GM12864 (cell line): ENCODE measurements around the gene PCNT.
A peak's percentile ranks its signal among the peaks of the same experiment; 100 is the strongest.

Experiments used
- DNase-seq: peaks from one replicate; pipeline ENCODE4 v3.0.0-alpha.2; 2011; ENCODE audit warnings: low read depth
- H3K4me3 ChIP-seq: 2 replicates; pipeline ENCODE4 v1.5.1; 2011; ENCODE audit warnings: mild to moderate bottlenecking, low read depth, low read length, control low read depth
- TF ChIP-seq, protein P1 (sequence below): IDR thresholded peaks from 2 replicates; pipeline ENCODE4 v1.5.1; 2011; ENCODE audit warnings: low read depth, mild to moderate bottlenecking, moderate library complexity, low read length, control low read depth, inconsistent platforms; ENCODE audit errors: missing control alignments

The PCNT gene, protein sequence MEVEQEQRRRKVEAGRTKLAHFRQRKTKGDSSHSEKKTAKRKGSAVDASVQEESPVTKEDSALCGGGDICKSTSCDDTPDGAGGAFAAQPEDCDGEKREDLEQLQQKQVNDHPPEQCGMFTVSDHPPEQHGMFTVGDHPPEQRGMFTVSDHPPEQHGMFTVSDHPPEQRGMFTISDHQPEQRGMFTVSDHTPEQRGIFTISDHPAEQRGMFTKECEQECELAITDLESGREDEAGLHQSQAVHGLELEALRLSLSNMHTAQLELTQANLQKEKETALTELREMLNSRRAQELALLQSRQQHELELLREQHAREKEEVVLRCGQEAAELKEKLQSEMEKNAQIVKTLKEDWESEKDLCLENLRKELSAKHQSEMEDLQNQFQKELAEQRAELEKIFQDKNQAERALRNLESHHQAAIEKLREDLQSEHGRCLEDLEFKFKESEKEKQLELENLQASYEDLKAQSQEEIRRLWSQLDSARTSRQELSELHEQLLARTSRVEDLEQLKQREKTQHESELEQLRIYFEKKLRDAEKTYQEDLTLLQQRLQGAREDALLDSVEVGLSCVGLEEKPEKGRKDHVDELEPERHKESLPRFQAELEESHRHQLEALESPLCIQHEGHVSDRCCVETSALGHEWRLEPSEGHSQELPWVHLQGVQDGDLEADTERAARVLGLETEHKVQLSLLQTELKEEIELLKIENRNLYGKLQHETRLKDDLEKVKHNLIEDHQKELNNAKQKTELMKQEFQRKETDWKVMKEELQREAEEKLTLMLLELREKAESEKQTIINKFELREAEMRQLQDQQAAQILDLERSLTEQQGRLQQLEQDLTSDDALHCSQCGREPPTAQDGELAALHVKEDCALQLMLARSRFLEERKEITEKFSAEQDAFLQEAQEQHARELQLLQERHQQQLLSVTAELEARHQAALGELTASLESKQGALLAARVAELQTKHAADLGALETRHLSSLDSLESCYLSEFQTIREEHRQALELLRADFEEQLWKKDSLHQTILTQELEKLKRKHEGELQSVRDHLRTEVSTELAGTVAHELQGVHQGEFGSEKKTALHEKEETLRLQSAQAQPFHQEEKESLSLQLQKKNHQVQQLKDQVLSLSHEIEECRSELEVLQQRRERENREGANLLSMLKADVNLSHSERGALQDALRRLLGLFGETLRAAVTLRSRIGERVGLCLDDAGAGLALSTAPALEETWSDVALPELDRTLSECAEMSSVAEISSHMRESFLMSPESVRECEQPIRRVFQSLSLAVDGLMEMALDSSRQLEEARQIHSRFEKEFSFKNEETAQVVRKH (N-terminal part only)

DNA sequence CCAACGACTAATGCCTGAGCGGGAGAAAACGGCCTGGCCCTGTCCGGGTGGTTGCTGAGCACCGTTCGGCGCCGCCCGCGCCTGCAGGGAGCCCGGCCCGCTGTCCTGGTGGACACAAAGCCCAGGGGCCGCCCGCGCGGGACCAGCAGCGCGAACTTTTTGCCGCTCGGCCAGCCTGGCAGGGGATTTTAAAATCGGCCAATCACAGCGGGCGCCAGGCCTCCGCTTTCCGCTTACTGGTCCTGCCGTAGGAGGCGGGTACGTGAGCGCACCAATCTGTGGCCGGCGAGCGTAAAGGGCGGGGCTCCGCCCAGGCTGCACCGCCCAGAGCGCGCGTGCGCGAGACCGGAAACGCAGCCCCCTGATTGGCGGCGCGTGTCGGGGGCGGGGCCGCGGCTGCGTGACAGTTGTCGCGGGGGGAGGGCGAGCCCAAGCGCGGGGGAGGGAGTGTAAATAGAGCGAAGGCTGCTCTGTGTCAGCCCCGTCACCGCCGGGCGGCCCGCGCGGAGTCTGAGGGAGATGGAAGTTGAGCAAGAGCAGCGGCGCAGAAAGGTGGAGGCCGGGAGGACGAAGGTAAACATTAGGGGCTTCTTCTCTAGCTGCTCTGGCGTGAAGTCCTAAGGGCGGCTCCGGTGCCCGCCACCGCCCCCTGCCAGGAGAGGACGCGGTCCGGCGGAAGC, at the start of gene PCNT, which contains the start of gene C21orf58:
Gene PCNT, plus strand, starts transcription at position 447 of the 680 bp plus-strand sequence. Its CDS starts 73 bp downstream, at position 520.
Gene C21orf58, minus strand, starts transcription at position 161 of the 680 bp plus-strand sequence. CDS start 1,132 bp downstream, outside the sequence.
- peak; percentile 90 for DNase-seq
- peak within 1 kb of the TSS; percentile 100 for H3K4me3 ChIP-seq
- TF ChIP-seq, protein P1, sequence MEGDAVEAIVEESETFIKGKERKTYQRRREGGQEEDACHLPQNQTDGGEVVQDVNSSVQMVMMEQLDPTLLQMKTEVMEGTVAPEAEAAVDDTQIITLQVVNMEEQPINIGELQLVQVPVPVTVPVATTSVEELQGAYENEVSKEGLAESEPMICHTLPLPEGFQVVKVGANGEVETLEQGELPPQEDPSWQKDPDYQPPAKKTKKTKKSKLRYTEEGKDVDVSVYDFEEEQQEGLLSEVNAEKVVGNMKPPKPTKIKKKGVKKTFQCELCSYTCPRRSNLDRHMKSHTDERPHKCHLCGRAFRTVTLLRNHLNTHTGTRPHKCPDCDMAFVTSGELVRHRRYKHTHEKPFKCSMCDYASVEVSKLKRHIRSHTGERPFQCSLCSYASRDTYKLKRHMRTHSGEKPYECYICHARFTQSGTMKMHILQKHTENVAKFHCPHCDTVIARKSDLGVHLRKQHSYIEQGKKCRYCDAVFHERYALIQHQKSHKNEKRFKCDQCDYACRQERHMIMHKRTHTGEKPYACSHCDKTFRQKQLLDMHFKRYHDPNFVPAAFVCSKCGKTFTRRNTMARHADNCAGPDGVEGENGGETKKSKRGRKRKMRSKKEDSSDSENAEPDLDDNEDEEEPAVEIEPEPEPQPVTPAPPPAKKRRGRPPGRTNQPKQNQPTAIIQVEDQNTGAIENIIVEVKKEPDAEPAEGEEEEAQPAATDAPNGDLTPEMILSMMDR: no peak

DNA sequence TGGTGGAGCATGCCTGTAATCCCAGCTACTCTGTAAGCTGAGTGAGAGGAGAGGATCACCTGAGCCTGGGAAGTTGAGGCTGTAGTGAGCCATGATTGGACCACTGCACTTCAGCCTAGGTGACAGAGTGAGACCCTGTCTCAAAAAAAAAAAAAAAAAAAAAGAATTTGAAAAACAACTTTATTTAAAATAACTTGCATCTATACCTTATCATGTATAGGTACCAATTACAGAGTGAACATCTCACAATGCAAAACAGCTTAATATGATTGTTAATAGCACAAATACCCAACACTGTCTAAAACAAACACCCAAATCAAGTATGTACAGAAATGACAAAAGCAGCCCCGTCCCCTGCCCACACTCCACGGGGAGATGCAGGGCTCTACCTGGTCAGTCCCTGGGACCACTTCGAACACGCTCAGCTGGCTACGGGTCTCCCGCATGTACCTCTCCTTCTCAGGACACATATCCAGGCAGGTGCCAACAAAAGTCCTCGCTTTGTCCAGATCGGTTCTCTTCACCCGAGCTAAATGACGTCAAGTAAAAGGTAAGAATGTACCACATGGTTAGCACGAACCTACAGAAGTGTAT, 49.1 kb upstream of the PCNT start:
- no peak for DNase-seq
- TF ChIP-seq, protein P1: no peak
- H3K4me3 ChIP-seq: no peak overlapping the region

DNA sequence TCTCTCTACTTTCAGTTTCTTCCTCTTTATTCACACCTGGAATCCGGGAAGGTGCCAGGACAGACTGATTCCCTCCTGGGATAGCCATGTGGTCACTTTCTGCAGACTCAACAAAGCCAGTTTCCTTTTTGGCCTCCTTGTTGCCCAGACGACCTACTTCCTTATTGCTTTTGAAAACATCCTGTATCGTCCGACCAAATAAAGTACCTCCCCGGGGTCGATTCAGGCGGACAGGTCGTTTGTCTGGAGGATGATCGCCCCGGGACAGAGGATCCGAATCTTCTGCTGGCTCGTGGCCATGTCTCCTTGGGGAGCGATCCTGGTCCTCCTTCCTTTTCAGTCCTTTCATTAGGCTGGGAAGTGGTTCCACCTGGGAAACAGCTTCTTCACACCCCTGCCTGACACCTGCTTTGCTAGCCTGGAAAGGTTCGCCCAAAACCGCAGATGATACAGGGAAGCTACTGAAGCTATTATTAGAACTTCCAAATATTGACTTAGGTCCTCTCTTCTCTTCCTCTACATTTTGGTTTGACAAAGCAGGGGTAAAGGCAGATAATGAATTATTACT, 39.8 kb upstream of the PCNT start:
- DNase-seq: no peak
- H3K4me3 ChIP-seq: peak overlapping the region; percentile 34
- TF ChIP-seq, protein P1: no peak

DNA sequence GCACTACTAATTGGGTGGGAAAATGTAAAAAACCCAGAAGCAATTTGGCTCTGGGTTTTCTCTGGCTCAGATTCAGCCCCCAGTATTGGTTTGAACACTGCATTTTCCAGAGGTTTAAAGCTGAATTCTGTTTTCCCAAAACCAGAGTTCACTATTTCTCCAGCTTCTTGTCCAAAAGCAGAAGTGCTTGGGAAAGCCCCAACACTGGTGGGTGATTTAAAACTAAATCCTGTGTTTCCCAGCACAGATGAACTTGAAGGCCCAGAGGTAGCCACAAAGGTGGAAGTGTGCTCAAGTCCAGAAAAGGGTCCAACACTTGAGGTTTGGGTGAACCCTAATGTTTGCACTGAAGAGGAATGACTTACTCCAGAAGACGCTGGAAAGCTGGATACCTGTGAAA, 39.2 kb upstream of the PCNT start:
- peak overlapping the region; percentile 93 for H3K4me3 ChIP-seq
- TF ChIP-seq, protein P1: no peak
- DNase-seq: no peak

DNA sequence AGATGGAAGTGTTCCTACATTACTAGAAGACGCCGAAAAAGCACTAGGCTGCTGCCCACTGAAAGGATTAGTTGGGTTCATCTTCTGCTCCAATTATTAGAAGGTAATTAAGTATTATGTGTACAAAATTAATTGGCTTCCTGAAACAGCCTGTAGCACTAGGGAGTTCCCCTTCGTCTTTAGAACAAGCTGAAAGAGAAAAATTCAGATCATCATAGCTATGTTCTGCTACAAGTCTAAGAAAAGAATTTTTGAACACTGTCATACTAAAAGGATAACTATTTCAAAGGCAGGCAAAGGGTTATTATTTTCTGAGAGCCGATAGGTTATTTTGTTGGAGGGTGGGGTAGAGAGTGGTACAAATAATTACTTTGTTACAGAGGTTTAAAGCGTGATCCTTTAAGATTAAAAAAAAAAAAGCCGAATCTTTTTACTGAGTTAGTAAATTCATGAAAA, 38.7 kb upstream of the PCNT start, which contains the start of gene MCM3AP:
Gene MCM3AP, minus strand, starts transcription at position 406 of the 456 bp plus-strand sequence. Its CDS starts 325 bp downstream, at position 81.
- DNase-seq: no peak
- peak within 1 kb of the TSS; percentile 93 for H3K4me3 ChIP-seq
- TF ChIP-seq, protein P1: no peak
